GM18520 (cell line): ENCODE results near the gene DCC.

ENCODE experiments used
- ATAC-seq: cut with Tn5 transposase; IDR thresholded peaks from one replicate; pipeline ENCODE4 v1.9.1; 2021; ENCODE audit not compliant: unreplicated experiment

The DCC gene

GRCh38 chr18:52670896-52671295 lies 330.9 kb downstream of the DCC start:
- no peak for ATAC-seq

- no peak for ATAC-seq
Measured at GRCh38 chr18:52678034-52678433, 338.0 kb downstream of the DCC start.

- ATAC-seq = no peak
Measured at GRCh38 chr18:52678551-52678950, 338.6 kb downstream of the DCC start.

- no peak for ATAC-seq
Measured at GRCh38 chr18:52679354-52679753, 339.4 kb downstream of the DCC start.

GRCh38 chr18:52682260-52682659 lies 342.3 kb downstream of the DCC start:
- ATAC-seq = no peak

- no peak for ATAC-seq
Measured at GRCh38 chr18:52685316-52685715, 345.3 kb downstream of the DCC start.

GRCh38 chr18:52691841-52692240 lies 351.8 kb downstream of the DCC start:
- no peak for ATAC-seq

GRCh38 chr18:52694804-52695203 lies 354.8 kb downstream of the DCC start:
- ATAC-seq = no peak

- no peak for ATAC-seq
Measured at GRCh38 chr18:52700116-52700515, 360.1 kb downstream of the DCC start.

- ATAC-seq = no peak
Measured at GRCh38 chr18:52700816-52701215, 360.8 kb downstream of the DCC start.

GRCh38 chr18:52701219-52701935 lies 361.4 kb downstream of the DCC start:
- ATAC-seq = no peak

GRCh38 chr18:52715421-52715820 lies 375.4 kb downstream of the DCC start:
- no peak for ATAC-seq

- ATAC-seq = no peak
Measured at GRCh38 chr18:52715991-52716390, 376.0 kb downstream of the DCC start.

- ATAC-seq = no peak
Measured at GRCh38 chr18:52716973-52717372, 377.0 kb downstream of the DCC start.

- no peak for ATAC-seq
Measured at GRCh38 chr18:52722904-52723303, 382.9 kb downstream of the DCC start.

GRCh38 chr18:52723550-52723970 lies 383.6 kb downstream of the DCC start:
- no peak for ATAC-seq

- ATAC-seq = no peak
Measured at GRCh38 chr18:52730972-52731619, 391.1 kb downstream of the DCC start.

- no peak for ATAC-seq
Measured at GRCh38 chr18:52738946-52739345, 398.9 kb downstream of the DCC start.

GRCh38 chr18:52746986-52747385 lies 407.0 kb downstream of the DCC start:
- no peak for ATAC-seq

- ATAC-seq = no peak
Measured at GRCh38 chr18:52747869-52748268, 407.9 kb downstream of the DCC start.

- no peak for ATAC-seq
Measured at GRCh38 chr18:52748343-52748742, 408.3 kb downstream of the DCC start.

GRCh38 chr18:52749542-52749941 lies 409.5 kb downstream of the DCC start:
- ATAC-seq = no peak

- no peak for ATAC-seq
Measured at GRCh38 chr18:52750995-52751394, 411.0 kb downstream of the DCC start.
